H1 (cell line): Measurements from ENCODE around the gene SLC16A8. TPM values are rescaled to one million over a fixed set of nuclear protein-coding genes. Genes with fewer than 3 reads are reported as not detected.
A peak's percentile ranks its signal among the peaks of the same experiment; 100 is the strongest.

Experiments
- CTCF ChIA-PET: fragments of 300-600 bp; sonication (Branson Sonifier 250); formaldehyde crosslinking; loops from one replicate; lab custom pipeline; 2021; ENCODE audit not compliant: partially characterized antibody; lab: Charles Lee
- POLR2A ChIA-PET: fragments of 300-600 bp; sonication (Branson Sonifier 250); formaldehyde crosslinking; loops from one replicate; lab custom pipeline; 2021; ENCODE audit warnings: inconsistent platforms; ENCODE audit not compliant: partially characterized antibody; lab: Charles Lee
- DNase-seq, 2 experiments: peaks; one replicate each; pipeline versions ENCODE4 v3.0.0 to v3.0.0-alpha.2; 2010 to 2022; ENCODE audit warnings: low spot score in 2 of 2, low read depth in 1 of 2, mixed read lengths in 1 of 2
- FAIRE-seq: peaks from 2 replicates; lab custom pipeline; 2011; peaks lifted over from hg19 to GRCh38; lab: Jason Lieb, UNC
- H2AFZ ChIP-seq: 2 replicates; pipeline ENCODE4 v1.8.1; 2012; ENCODE audit warnings: low read length, inconsistent platforms
- H2AK5ac ChIP-seq: 2 replicates; pipeline ENCODE4 v1.6.1; 2013; ENCODE audit warnings: low read depth, low read length
- H2BK120ac ChIP-seq: replicated peaks from 2 replicates; pipeline ENCODE3; 2013; ENCODE audit warnings: low read depth, low read length, inconsistent platforms
- H2BK12ac ChIP-seq: 2 replicates; pipeline ENCODE4 v1.6.1; 2013; ENCODE audit warnings: low read depth, low read length
- H2BK15ac ChIP-seq: 2 replicates; pipeline ENCODE4 v1.6.1; 2013; ENCODE audit warnings: low read length
- H2BK20ac ChIP-seq: 2 replicates; pipeline ENCODE4 v1.6.1; 2013; ENCODE audit warnings: low read length
- H2BK5ac ChIP-seq: 2 replicates; pipeline ENCODE4 v1.6.1; 2013; ENCODE audit warnings: low read depth, low read length
- H3K14ac ChIP-seq: 2 replicates; pipeline ENCODE4 v1.6.1; 2013; ENCODE audit warnings: inconsistent platforms; ENCODE audit not compliant: insufficient read length
- H3K18ac ChIP-seq: 2 replicates; pipeline ENCODE4 v1.6.1; 2013; ENCODE audit warnings: low read length; ENCODE audit errors: extremely low read depth
- H3K23ac ChIP-seq: 2 replicates; pipeline ENCODE4 v1.6.1; 2013; ENCODE audit warnings: inconsistent platforms; ENCODE audit not compliant: insufficient read length
- H3K23me2 ChIP-seq: 2 replicates; pipeline ENCODE4 v1.6.1; 2013; ENCODE audit warnings: low read depth, low read length
- H3K27ac ChIP-seq: 2 replicates; pipeline ENCODE4 v1.6.1; 2011; ENCODE audit warnings: low read depth, low read length, inconsistent platforms
- H3K27me3 ChIP-seq, 4 experiments: replicated peaks in 1 of 4; 1 replicate in 1 of 4; 2 replicates in 3 of 4; pipeline versions ENCODE4 v1.6.1 to v1.8.1; 2011 to 2013; ENCODE audit warnings: low read length in 3 of 4, mild to moderate bottlenecking in 3 of 4, inconsistent platforms in 2 of 4, mixed read lengths in 2 of 4, moderate library complexity in 1 of 4; ENCODE audit not compliant: control insufficient read depth in 3 of 4, insufficient read depth in 3 of 4; ENCODE audit errors: extremely low read depth in 1 of 4
- H3K36me3 ChIP-seq, 4 experiments: 2 replicates each; pipeline versions ENCODE4 v1.6.1 to v1.8.1; 2011 to 2013; ENCODE audit warnings: mild to moderate bottlenecking in 4 of 4, low read length in 3 of 4, moderate library complexity in 2 of 4, control low read depth in 1 of 4, inconsistent platforms in 1 of 4; ENCODE audit not compliant: insufficient read depth in 4 of 4, control insufficient read depth in 2 of 4
- H3K4ac ChIP-seq: replicated peaks from 2 replicates; pipeline ENCODE3; 2013; ENCODE audit warnings: low read length, low read depth, mixed read lengths, inconsistent platforms; ENCODE audit not compliant: insufficient read length
- H3K4me1 ChIP-seq, 4 experiments: replicated peaks in 1 of 4; 1 replicate in 1 of 4; 2 replicates in 3 of 4; pipeline versions ENCODE4 v1.6.1 to v1.8.1; 2011 to 2013; ENCODE audit warnings: low read length in 3 of 4, inconsistent platforms in 2 of 4, mixed read lengths in 1 of 4; ENCODE audit not compliant: insufficient read depth in 4 of 4, control insufficient read depth in 3 of 4
- H3K4me2 ChIP-seq, 2 experiments: 2 replicates each; pipeline versions ENCODE4 v1.6.1 to v1.8.1; 2011 to 2013; ENCODE audit warnings: low read depth in 2 of 2, low read length in 2 of 2, control low read depth in 1 of 2, inconsistent platforms in 1 of 2, mild to moderate bottlenecking in 1 of 2; ENCODE audit not compliant: insufficient read depth in 1 of 2
- H3K4me3 ChIP-seq, 4 experiments: fragments of 200-600, 300-600 bp in 1 of 4; sonication (generic), shearing (Covaris generic), sonication (Bioruptor Twin) in 1 of 4; 2 replicates each; pipeline versions ENCODE4 v1.5.1 to v1.8.1; 2011 to 2016; ENCODE audit warnings: low read length in 4 of 4, low read depth in 3 of 4, control low read depth in 2 of 4, inconsistent platforms in 2 of 4, mild to moderate bottlenecking in 2 of 4, mixed read lengths in 1 of 4, moderate library complexity in 1 of 4; ENCODE audit not compliant: insufficient read depth in 2 of 4; ENCODE audit errors: extremely low read depth in 1 of 4
- H3K56ac ChIP-seq: replicated peaks from 2 replicates; pipeline ENCODE3; 2013; ENCODE audit warnings: low read depth, mild to moderate bottlenecking, mixed read lengths, low read length, inconsistent platforms; ENCODE audit not compliant: insufficient read length
- H3K79me1 ChIP-seq: 2 replicates; pipeline ENCODE4 v1.6.1; 2013; ENCODE audit warnings: low read depth, low read length, control low read depth
- H3K79me2 ChIP-seq, 2 experiments: 2 replicates each; pipeline versions ENCODE4 v1.6.1 to v1.8.1; 2012 to 2013; ENCODE audit warnings: low read length in 2 of 2, mild to moderate bottlenecking in 2 of 2, inconsistent platforms in 1 of 2; ENCODE audit not compliant: insufficient read depth in 2 of 2, control insufficient read depth in 1 of 2
- H3K9ac ChIP-seq, 4 experiments: replicated peaks in 1 of 4; 1 replicate in 1 of 4; 2 replicates in 3 of 4; pipeline versions ENCODE4 v1.6.1 to v1.8.1; 2011 to 2013; ENCODE audit warnings: low read depth in 3 of 4, low read length in 3 of 4, control low read depth in 2 of 4, mild to moderate bottlenecking in 2 of 4, moderate library complexity in 2 of 4, inconsistent platforms in 1 of 4; ENCODE audit errors: extremely low read depth in 1 of 4
- H3K9me3 ChIP-seq, 2 experiments: 2 replicates each; pipeline versions ENCODE4 v1.6.1 to v1.8.1; 2012 to 2013; ENCODE audit warnings: mild to moderate bottlenecking in 2 of 2, moderate library complexity in 2 of 2, control low read depth in 1 of 2, inconsistent platforms in 1 of 2, low read depth in 1 of 2, low read length in 1 of 2, mixed read lengths in 1 of 2; ENCODE audit not compliant: insufficient read depth in 2 of 2
- H4K20me1 ChIP-seq, 2 experiments: replicated peaks in 1 of 2; 2 replicates each; pipeline versions ENCODE3 to v1.8.1; 2011 to 2013; ENCODE audit warnings: inconsistent platforms in 2 of 2, low read length in 2 of 2, mild to moderate bottlenecking in 1 of 2; ENCODE audit not compliant: insufficient read depth in 2 of 2, control insufficient read depth in 1 of 2
- H4K5ac ChIP-seq: 2 replicates; pipeline ENCODE4 v1.6.1; 2013; ENCODE audit warnings: low read length, low read depth, mixed read lengths, inconsistent platforms; ENCODE audit not compliant: insufficient read length
- H4K8ac ChIP-seq: 2 replicates; pipeline ENCODE4 v1.8.0; 2013; ENCODE audit warnings: mild to moderate bottlenecking, moderate library complexity, low read length, inconsistent platforms; ENCODE audit not compliant: insufficient read depth; ENCODE audit errors: extremely low read depth
- H4K91ac ChIP-seq: replicated peaks from 2 replicates; pipeline ENCODE3; 2013; ENCODE audit warnings: low read length, mixed read lengths, inconsistent platforms; ENCODE audit not compliant: insufficient read length
- CBX8 ChIP-seq: fragments of 300-800, 300-1000 bp; sonication (generic); IDR thresholded peaks from 2 replicates; pipeline ENCODE4 v1.7.1; 2016; ENCODE audit warnings: low read depth, low read length, borderline replicate concordance
- CREB1 ChIP-seq: IDR thresholded peaks from 2 replicates; pipeline ENCODE4 v1.6.1; 2012; ENCODE audit warnings: inconsistent platforms
- GABPA ChIP-seq: IDR thresholded peaks from 2 replicates; pipeline ENCODE4 v1.6.1; 2011; ENCODE audit warnings: mild to moderate bottlenecking, low read length, moderate library complexity, borderline replicate concordance; ENCODE audit not compliant: insufficient read depth
- GTF2F1 ChIP-seq: IDR thresholded peaks from 2 replicates; pipeline ENCODE4 v1.6.1; 2012; ENCODE audit warnings: low read depth, low read length, improper control_type of control experiment, borderline replicate concordance
- JUN ChIP-seq: IDR thresholded peaks from 2 replicates; pipeline ENCODE4 v1.6.1; 2011; ENCODE audit warnings: low read depth, mild to moderate bottlenecking, improper control_type of control experiment, low read length
- JUND ChIP-seq: IDR thresholded peaks from 2 replicates; pipeline ENCODE4 v1.6.1; 2011; ENCODE audit warnings: mild to moderate bottlenecking, improper control_type of control experiment, low read length
- MAFK ChIP-seq: IDR thresholded peaks from 2 replicates; pipeline ENCODE4 v1.6.1; 2012; ENCODE audit warnings: low read depth, mild to moderate bottlenecking, improper control_type of control experiment, low read length
- POLR2AphosphoS5 ChIP-seq: IDR thresholded peaks from 2 replicates; pipeline ENCODE4 v1.6.1; 2011; ENCODE audit warnings: low read depth, low read length
- RXRA ChIP-seq: IDR thresholded peaks from 2 replicates; pipeline ENCODE4 v1.6.1; 2011; ENCODE audit warnings: low read depth, mild to moderate bottlenecking, low read length, moderate library complexity; ENCODE audit not compliant: insufficient read depth
- SIX5 ChIP-seq: IDR thresholded peaks from 2 replicates; pipeline ENCODE4 v1.6.1; 2011; ENCODE audit warnings: mild to moderate bottlenecking, low read depth, low read length
- SP2 ChIP-seq: IDR thresholded peaks from 2 replicates; pipeline ENCODE4 v1.6.1; 2012; ENCODE audit warnings: mild to moderate bottlenecking, low read length, inconsistent platforms
- YY1 ChIP-seq: IDR thresholded peaks from 2 replicates; pipeline ENCODE4 v1.6.1; 2011; ENCODE audit warnings: low read depth, mild to moderate bottlenecking, low read length
- WGBS, 2 experiments: shearing (Covaris generic) in 1 of 2; methylation state at CpG; one replicate each; pipeline versions ENCODE4 v1.1.6 to v1.1.7; 2013 to 2015; ENCODE audit warnings: low lambda C conversion rate in 2 of 2, mixed read lengths in 2 of 2, inconsistent platforms in 1 of 2, low coverage in 1 of 2, missing lambda C conversion rate in 1 of 2; ENCODE audit not compliant: insufficient replicate concordance in 2 of 2, insufficient coverage in 1 of 2, insufficient read length in 1 of 2; ENCODE audit errors: extremely low coverage in 1 of 2, missing lambda C conversion rate in 1 of 2; 5-methylcytosine and 5-hydroxymethylcytosine counted together
- polyA plus RNA-seq, 7 experiments: library from polyadenylated mRNA; depleted of rRNA in 3 of 7; stranded (reverse) in 5 of 7; unstranded in 2 of 7; fragments of >200 nt in 5 of 7; fragments of 200-250 nt in 2 of 7; gene quantifications; 1 replicate in 5 of 7; 2 replicates in 1 of 7; 4 replicates in 1 of 7; pipeline versions ENCODE4 v1.2.1 to v1.2.3, GENCODE V29; 2011 to 2013; ENCODE audit warnings: missing spikeins in 2 of 7, mixed read lengths in 2 of 7
- total RNA-seq: library from RNA; stranded (reverse); fragmentation: NEBNext Ultra II Directional; extraction: Animal tissue kit (Norgen Biotek cat#: 25700); gene quantifications from 2 replicates; pipeline ENCODE4 v1.2.1, GENCODE V29; 2021

The SLC16A8 gene
- total and polyA plus RNA-seq, 2 of the 8 experiments (the other 6 are each of a cell fraction or from before 2014, with no cell fraction given), result 0.70 TPM; not detected in 1

GRCh38 chr22:38114484-38115398, 30.8 kb upstream of the SLC16A8 start:
- peak overlapping the region; percentile 78; the same call in 1 of the 2 replicates for H4K8ac ChIP-seq
- H4K20me1 ChIP-seq, result no peaks in the 10 kb centered on the region
- POLR2A ChIA-PET, result interaction anchor here (1.0 to 1.3 kb wide), 4 partner anchors 9 to 80 kb away, joined by 3 to 4 read pairs (median 4); no protein-coding TSS in a partner anchor
- H3K27ac ChIP-seq, result no peak overlapping the region
- no peak overlapping the region; the same call in 1 of the 2 replicates for H3K18ac ChIP-seq
- H3K23ac ChIP-seq, result no peak overlapping the region
- DNase-seq (peak in 1 of 2 experiments; percentile 99), FAIRE-seq (no peak)
- 54% methylated on average over 31 of the region's 32 CpGs; no CpG with 5 or more reads in 1 of the 2 experiments for WGBS, 2 experiments
- no peak overlapping the region for H2AK5ac ChIP-seq
- H3K27me3 ChIP-seq, result no peaks in the 10 kb centered on the region; a peak in 2 of 7 replicates
- peak overlapping the region; percentile 75; the same call in 1 of the 2 replicates for H2BK12ac ChIP-seq
- no peak overlapping the region for H3K4me2 ChIP-seq
- H4K5ac ChIP-seq, result no peak overlapping the region
- H2AFZ ChIP-seq, result no peak overlapping the region
- CTCF ChIA-PET, result interaction anchor here (0.7 to 10.2 kb wide), 47 partner anchors 8 to 333 kb away, joined by 3 to 194 read pairs (median 4); partner anchors contain the start of genes C22orf23 and POLR2F
- H2BK15ac ChIP-seq, result no peak overlapping the region; the same call in none of the 2 replicates
- H3K14ac ChIP-seq, result no peak overlapping the region
- H3K4ac ChIP-seq, result no peak overlapping the region
- H3K4me1 ChIP-seq, result peaks cover 0 to 9% (median 7%) of the 10 kb centered on the region in 4 experiments; a peak in 3 of 7 replicates
- no peak overlapping the region for H3K9ac ChIP-seq
- H3K4me3 ChIP-seq, result no peak overlapping the region
- H4K91ac ChIP-seq, result no peak overlapping the region
- H3K56ac ChIP-seq, result no peak overlapping the region
- no peak overlapping the region for H2BK120ac ChIP-seq
- H2BK20ac ChIP-seq, result peak overlapping the region; percentile 21; the same call in 1 of the 2 replicates
- no peaks in the 10 kb centered on the region for H3K79me2 ChIP-seq
- H3K79me1 ChIP-seq, result no peaks in the 10 kb centered on the region
- 0 out of 2 replicates have a peak overlapping the region, but pooled peaks have one; percentile 60 for H2BK5ac ChIP-seq
- no peaks in the 10 kb centered on the region for H3K9me3 ChIP-seq
- H3K23me2 ChIP-seq, result no peaks in the 10 kb centered on the region
- H3K36me3 ChIP-seq, result no peaks in the 10 kb centered on the region
- TF ChIP-seq SIX5, result no peak
- no peak for TF ChIP-seq POLR2AphosphoS5
- TF ChIP-seq GTF2F1, result no peak
- TF ChIP-seq CREB1, result no peak
- no peak for TF ChIP-seq JUN
- TF ChIP-seq GABPA, result peak; percentile 75; the same call in 1 of the 2 replicates
- no peak for TF ChIP-seq JUND
- no peak for TF ChIP-seq SP2
- TF ChIP-seq RXRA, result no peak
- no peak for TF ChIP-seq CBX8
- TF ChIP-seq MAFK, result no peak
- TF ChIP-seq YY1, result peak; percentile 61; the same call in 1 of the 2 replicates
